ENCODE data around the gene MALRD1. TPM values are rescaled to one million over a fixed set of nuclear protein-coding genes. Genes with fewer than 3 reads are reported as not detected.
"Not testable (repeated sequence)": the region's sequence is repeated elsewhere in the genome, so short reads cannot be mapped to it uniquely, and the experiment has no call there.

The MALRD1 gene
- total RNA-seq, 1 donor: 1.7 TPM

GRCh38 chr10:19730167-19730906 is 681.7 kb downstream of the MALRD1 start:
- no peak overlapping the region for H3K4me3 ChIP-seq (ENCODE audit: low read depth, low read length)
- no peak for TF ChIP-seq CTCF (IDR thresholded peaks at IDR 0.05; ENCODE audit: insufficient read depth, low read depth, low read length)
- peak; percentile 80 for DNase-seq (ENCODE audit: low read depth)

GRCh38 chr10:19730907-19731217 is 682.3 kb downstream of the MALRD1 start:
- H3K4me3 ChIP-seq (ENCODE audit: low read depth, low read length): no peak overlapping the region
- TF ChIP-seq CTCF (IDR thresholded peaks at IDR 0.05; ENCODE audit: insufficient read depth, low read depth, low read length): no peak
- peak; percentile 33 for DNase-seq (ENCODE audit: low read depth)

- no peak for DNase-seq (ENCODE audit: low read depth)
- no peak overlapping the region for H3K4me3 ChIP-seq (ENCODE audit: low read depth, low read length)
- TF ChIP-seq CTCF (IDR thresholded peaks at IDR 0.05; ENCODE audit: insufficient read depth, low read depth, low read length): no peak
These were observed 683.0 kb downstream of the MALRD1 start for GRCh38 chr10:19731560-19731959.

- no peak overlapping the region for H3K4me3 ChIP-seq (ENCODE audit: low read depth, low read length)
- DNase-seq (ENCODE audit: low read depth): no peak
- no peak for TF ChIP-seq CTCF (IDR thresholded peaks at IDR 0.05; ENCODE audit: insufficient read depth, low read depth, low read length)
These were observed 689.8 kb downstream of the MALRD1 start for GRCh38 chr10:19738440-19738839.

- H3K4me3 ChIP-seq (ENCODE audit: low read depth, low read length); DNase-seq (ENCODE audit: low read depth): not testable (repeated sequence)
These were observed 690.6 kb downstream of the MALRD1 start for GRCh38 chr10:19739232-19739631.

GRCh38 chr10:19742144-19742543 is 693.5 kb downstream of the MALRD1 start:
- H3K4me3 ChIP-seq (ENCODE audit: low read depth, low read length): not testable (repeated sequence)
- peak; percentile 55 for DNase-seq (ENCODE audit: low read depth)

GRCh38 chr10:19745672-19746071 is 697.1 kb downstream of the MALRD1 start:
- H3K4me3 ChIP-seq (ENCODE audit: low read depth, low read length): no peak overlapping the region
- no peak for TF ChIP-seq CTCF (IDR thresholded peaks at IDR 0.05; ENCODE audit: insufficient read depth, low read depth, low read length)
- no peak for DNase-seq (ENCODE audit: low read depth)

- H3K4me3 ChIP-seq (ENCODE audit: low read depth, low read length): no peak overlapping the region
- peak; percentile 93 for DNase-seq (ENCODE audit: low read depth)
- peak; percentile 18 for TF ChIP-seq CTCF (IDR thresholded peaks at IDR 0.05; ENCODE audit: insufficient read depth, low read depth, low read length)
These were observed 700.7 kb downstream of the MALRD1 start for GRCh38 chr10:19749185-19749729.

All from fibroblast of villous mesenchyme (primary cell).